HG03175 (cell line): ENCODE measurements around the gene CEP295NL.
"Not testable (repeated sequence)": the region's sequence is repeated elsewhere in the genome, so short reads cannot be mapped to it uniquely, and the experiment has no call there.

ENCODE experiments used
- ATAC-seq: cut with Tn5 transposase; IDR thresholded peaks from one replicate; pipeline ENCODE4 v1.9.1; 2021; ENCODE audit warnings: mild to moderate bottlenecking, moderate library complexity; ENCODE audit not compliant: unreplicated experiment

CEP295NL gene

GRCh38 chr17:78889531-78889930 lies 13.5 kb downstream of the CEP295NL start:
- no peak for ATAC-seq

GRCh38 chr17:78888941-78889518 lies 14.0 kb downstream of the CEP295NL start:
- ATAC-seq, result no peak

DNA sequence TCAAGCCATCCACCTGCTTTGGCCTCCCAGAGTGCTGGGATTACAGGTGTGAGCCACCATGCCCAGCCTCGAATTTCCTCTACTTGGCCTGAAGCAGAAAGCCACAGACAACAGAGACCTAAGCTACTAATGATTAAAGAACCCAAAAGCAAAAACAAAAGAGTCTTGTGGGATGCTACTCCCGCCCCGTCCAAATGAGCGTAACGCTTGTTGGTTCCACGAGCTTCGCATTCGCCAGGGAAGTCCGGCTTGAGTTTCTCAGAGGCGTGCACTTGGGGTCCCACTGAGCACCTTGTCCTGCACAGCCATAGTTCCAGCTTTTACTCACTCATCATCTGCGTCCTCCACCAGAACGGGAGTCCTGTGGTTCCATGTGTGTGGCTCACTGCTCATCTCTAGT lies 16.0 kb downstream of the CEP295NL start:
- no peak for ATAC-seq

GRCh38 chr17:78885956-78886355 lies 17.0 kb downstream of the CEP295NL start:
- no peak for ATAC-seq

DNA sequence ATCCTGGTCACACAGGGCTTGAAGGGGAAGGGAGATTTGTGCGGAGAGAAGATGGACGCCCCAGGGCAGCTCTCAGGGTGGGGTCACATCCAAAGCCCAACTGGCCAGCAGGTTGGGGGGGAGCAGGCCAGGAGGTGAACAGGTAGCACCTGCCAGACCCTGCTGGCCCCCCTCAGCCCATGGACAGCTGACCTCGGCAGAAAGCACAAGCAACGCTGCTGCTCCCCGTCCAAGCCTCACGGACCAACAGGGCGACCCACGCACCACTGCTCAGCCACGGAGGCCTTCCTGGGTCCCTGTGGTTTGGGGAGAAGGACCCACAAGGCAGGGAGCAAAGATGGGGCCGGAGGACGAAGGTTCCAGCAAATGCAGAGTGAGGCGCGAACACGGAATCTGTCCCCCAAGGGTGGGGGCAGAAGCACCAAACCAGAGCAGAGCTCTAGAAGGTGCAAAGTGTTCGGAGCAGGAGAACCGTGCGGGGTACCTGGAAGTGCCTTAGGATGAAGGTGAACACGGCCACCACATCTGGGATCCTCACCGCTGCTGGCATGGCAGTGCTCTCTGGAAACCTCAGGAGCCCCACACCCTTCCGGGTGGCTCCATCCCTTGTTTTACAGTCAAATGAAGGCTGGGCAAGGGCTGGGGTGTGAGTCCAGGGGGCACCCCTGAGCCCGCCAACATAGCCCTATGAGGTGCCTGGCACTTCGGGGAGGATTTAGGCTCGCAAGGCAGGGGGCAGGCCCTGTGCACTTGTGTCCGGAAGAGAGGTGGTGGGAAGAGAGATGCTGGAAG lies 17.9 kb downstream of the CEP295NL start:
- no peak for ATAC-seq

- ATAC-seq, result no peak
These were observed 18.7 kb downstream of the CEP295NL start for GRCh38 chr17:78884148-78884825.

- no peak for ATAC-seq
These were observed 19.4 kb downstream of the CEP295NL start for GRCh38 chr17:78883533-78884131.

GRCh38 chr17:78883089-78883532 lies 19.9 kb downstream of the CEP295NL start:
- no peak for ATAC-seq

GRCh38 chr17:78882540-78883088 lies 20.4 kb downstream of the CEP295NL start:
- ATAC-seq, result no peak

DNA sequence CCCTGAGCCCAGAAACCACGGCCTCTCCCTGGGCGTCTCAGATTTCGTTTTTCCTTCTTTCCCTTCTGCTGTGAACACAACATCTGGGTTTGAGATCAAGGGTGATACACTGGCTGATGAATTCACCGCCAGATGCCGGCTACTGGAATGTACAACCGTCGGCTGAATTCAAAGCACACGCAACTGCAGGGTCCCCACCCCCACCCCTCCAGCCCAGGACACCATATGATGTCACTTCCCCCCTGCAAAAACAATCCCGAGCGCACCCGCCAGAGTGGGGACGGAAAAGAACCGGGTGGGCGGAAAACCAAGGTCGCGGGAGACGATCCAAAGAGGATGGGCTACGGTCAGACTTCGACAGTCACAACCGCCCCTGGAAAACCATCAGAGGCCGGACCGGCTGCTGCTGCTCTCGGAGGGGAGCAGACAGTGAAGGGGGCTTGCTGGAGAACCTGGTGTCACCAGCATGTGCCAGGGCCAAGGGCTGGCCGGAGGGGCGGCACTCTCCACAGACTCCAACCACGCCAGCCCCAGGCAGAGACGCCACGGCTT lies 23.3 kb downstream of the CEP295NL start:
- no peak for ATAC-seq

DNA sequence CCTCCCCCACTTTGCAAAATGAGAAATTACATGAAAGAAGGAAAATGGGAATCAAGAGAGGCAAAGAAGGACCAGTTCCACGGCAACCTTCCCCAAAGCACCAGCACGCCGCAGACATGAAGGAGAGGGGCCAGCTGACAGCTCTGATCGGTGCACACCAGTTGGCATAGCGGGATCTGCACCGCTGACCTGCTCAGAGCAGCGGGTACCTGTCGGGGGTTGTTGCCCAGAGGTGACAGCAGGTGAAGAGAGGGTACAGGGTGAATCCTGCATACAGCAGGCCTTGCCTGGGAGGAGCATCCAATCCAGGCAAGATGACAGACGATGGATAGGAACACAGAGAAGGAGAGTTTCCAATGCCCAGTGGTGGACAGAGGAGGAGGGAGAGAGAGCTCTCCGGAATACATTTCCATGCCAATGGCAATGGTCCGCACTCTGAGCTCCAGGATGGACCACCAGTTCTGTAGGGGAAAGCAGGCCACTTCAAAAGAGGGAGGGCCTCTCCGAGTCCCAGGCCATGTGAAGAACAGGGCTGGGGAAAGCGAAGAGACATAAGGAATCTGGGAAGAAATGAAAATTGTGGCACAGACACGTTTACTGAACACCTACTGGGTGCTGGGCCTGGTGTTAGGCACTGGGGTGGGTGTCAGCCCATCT lies 24.0 kb downstream of the CEP295NL start:
- ATAC-seq, result no peak

GRCh38 chr17:78878261-78878660 lies 24.7 kb downstream of the CEP295NL start:
- ATAC-seq, result no peak

DNA sequence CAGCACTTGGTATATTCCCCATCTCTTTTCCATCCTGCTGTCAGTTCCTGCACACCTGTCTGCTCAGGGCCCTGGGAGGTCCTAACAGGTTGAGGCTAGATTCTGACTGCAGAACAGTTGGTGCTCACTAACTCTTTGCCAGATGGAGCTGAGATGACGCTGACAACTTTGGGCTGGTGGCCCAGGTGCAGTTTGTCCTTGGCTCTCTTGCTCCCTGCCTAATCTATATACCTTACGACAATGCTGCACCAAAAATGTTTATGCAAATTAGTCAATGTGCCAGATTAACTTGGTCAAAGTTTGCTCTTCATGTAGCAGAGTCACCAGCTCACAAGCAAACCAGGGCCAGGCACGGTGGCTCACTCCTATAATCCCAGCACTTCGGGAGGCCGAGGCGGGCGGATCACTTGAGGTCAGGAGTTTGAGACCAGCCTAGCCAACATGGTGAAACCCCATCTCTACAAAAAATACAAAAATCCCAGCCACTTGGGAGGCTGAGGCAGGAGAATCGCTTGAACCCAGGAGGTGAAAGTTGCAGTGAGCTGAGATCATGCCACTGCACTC lies 26.0 kb downstream of the CEP295NL start:
- not testable (repeated sequence) for ATAC-seq

GRCh38 chr17:78876094-78876597 lies 26.9 kb downstream of the CEP295NL start:
- no peak for ATAC-seq

- ATAC-seq, result no peak
These were observed 27.5 kb downstream of the CEP295NL start for GRCh38 chr17:78875363-78876093.

DNA sequence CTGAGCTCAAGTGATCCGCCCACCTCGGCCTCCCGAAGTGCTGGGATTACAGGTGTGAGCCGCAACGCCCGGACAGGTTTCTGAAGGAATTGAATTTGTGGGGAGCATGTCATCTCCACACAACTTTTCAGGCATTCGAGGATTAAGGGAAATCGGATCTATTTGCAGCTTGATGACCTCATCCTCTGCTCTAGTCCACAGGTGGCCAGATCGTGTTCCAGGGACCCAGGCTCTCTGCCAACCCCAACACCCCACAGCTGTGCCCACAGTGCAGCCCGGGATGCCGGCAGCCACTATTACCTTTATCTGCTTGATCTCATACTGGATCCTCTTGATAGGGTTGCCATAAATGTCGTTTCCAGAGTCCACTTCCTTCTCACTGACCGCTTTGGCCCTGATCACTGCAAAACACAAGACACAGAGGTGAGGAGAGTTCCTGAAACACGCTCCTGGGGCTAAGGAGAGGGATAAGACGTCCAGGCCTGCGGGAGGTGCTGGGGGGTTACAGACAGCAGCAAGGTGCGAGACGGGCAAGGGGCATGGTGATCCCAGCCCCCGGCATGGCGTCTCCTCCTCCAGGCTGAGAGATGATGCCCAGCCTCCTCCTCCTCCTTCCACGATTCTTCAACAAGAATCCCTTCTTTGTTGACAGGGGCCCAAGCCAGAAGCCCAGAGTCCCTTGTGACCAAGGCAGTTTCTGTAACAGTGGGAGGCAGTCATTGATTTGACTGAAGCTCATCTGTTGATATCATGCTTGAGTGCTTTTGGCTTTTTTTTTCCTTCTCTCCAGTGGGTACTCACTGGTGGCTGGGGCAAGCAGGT lies 29.3 kb downstream of the CEP295NL start:
- no peak for ATAC-seq

DNA sequence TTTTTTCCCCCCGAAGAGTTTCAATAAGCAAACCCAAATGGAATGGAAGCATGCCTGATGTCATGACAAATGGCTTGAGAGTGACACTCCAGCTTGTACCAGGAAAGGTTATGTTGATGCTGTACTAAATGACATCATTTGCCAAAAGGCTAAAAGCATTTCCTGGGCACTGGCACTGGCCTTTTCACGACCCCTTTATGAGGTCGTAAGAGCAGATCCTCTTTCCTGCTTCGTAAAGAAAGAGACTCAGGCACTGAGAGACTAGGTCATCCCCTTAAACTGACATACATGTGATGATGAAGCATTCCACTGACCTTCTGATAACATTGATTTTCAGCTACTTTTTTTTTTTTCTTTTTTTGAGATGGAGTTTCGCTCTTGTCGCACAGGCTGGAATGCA lies 30.5 kb downstream of the CEP295NL start:
- ATAC-seq, result no peak

DNA sequence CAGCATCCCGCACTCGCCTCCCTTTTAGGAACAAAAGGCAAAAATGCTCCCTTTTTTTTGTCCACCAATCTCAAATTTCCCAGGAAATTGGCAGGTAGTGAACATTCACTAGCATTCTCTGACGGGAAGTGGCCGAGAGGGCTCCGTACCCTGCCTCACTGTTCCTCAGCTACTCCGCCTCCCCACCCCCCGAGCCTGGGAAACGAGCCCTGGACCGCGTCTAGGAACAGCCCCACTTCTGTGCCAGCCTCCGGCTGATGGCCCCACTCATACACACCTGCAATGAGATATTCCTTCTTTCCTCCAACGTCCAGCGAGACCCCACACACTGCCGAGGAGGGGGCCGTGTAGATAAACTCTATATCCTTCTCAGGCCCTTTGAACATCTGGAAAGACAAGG lies 32.4 kb downstream of the CEP295NL start:
- no peak for ATAC-seq
